HFFc6 (cell line): ENCODE data around the gene KPNA2. TPM values are rescaled to one million over a fixed set of nuclear protein-coding genes. Genes with fewer than 3 reads are reported as not detected.
"Not testable (repeated sequence)": the region's sequence is repeated elsewhere in the genome, so short reads cannot be mapped to it uniquely, and the experiment has no call there.

Experiments
- DNase-seq: peaks from one replicate; pipeline ENCODE4 v3.0.0-alpha.2; 2018
- H3K27ac Mint-ChIP-seq: 2 replicates; pipeline ENCODE4 v1.8.0; 2020; ENCODE audit warnings: mild to moderate bottlenecking, mixed read lengths
- H3K27me3 Mint-ChIP-seq: 2 replicates; pipeline ENCODE4 v1.8.0; 2021; ENCODE audit warnings: mild to moderate bottlenecking, moderate library complexity, mixed read lengths; ENCODE audit not compliant: insufficient read depth
- H3K36me3 Mint-ChIP-seq: 2 replicates; pipeline ENCODE4 v1.8.0; 2021; ENCODE audit warnings: low read depth, mixed read lengths
- H3K4me1 Mint-ChIP-seq: 2 replicates; pipeline ENCODE4 v1.8.0; 2020; ENCODE audit warnings: low read depth, mixed read lengths
- H3K4me3 Mint-ChIP-seq: 2 replicates; pipeline ENCODE4 v1.8.0; 2020; ENCODE audit warnings: mild to moderate bottlenecking, moderate library complexity, mixed read lengths
- H3K9me3 Mint-ChIP-seq: 2 replicates; pipeline ENCODE4 v1.8.0; 2020; ENCODE audit warnings: mild to moderate bottlenecking, mixed read lengths
- CTCF ChIP-seq: fragments of 200-600 bp; sonication (generic); IDR thresholded peaks from 2 replicates; pipeline ENCODE4 v1.5.0; 2021; ENCODE audit warnings: antibody characterized with exemption, mild to moderate bottlenecking
- total RNA-seq, 6 experiments: library from RNA; stranded (reverse); fragmentation: NEBNext Ultra II Directional; extraction: Animal tissue kit (Norgen Biotek cat#: 25700); gene quantifications; 2 replicates in 1 of 6; 3 replicates in 5 of 6; pipeline ENCODE4 v1.2.3, GENCODE V29; 2021

KPNA2 gene
- total RNA-seq, 6 experiments from 2014 or later = 152 to 296 (median 277) TPM

GRCh38 chr17:68016838-68017237, 18.7 kb upstream of the KPNA2 start:
- H3K9me3 Mint-ChIP-seq = no peaks in the 10 kb centered on the region
- peaks cover 8% of the 10 kb centered on the region for H3K27me3 Mint-ChIP-seq
- H3K36me3 Mint-ChIP-seq = no peaks in the 10 kb centered on the region
- no peak for DNase-seq
- H3K4me3 Mint-ChIP-seq = no peak overlapping the region
- no peak overlapping the region for H3K27ac Mint-ChIP-seq
- TF ChIP-seq CTCF = no peak
- peaks cover 13% of the 10 kb centered on the region for H3K4me1 Mint-ChIP-seq

GRCh38 chr17:68018493-68018892, 17.0 kb upstream of the KPNA2 start:
- H3K4me3 Mint-ChIP-seq, DNase-seq, H3K9me3 Mint-ChIP-seq, H3K36me3 Mint-ChIP-seq, H3K27ac Mint-ChIP-seq, H3K27me3 Mint-ChIP-seq: not testable (repeated sequence)
- peaks cover 13% of the 10 kb centered on the region for H3K4me1 Mint-ChIP-seq

- no peak for DNase-seq
- H3K36me3 Mint-ChIP-seq = no peaks in the 10 kb centered on the region
- TF ChIP-seq CTCF = no peak
- H3K27ac Mint-ChIP-seq = peak overlapping the region; percentile 59; the same call in 1 of the 2 replicates
- peaks cover 13% of the 10 kb centered on the region for H3K4me1 Mint-ChIP-seq
- no peaks in the 10 kb centered on the region for H3K9me3 Mint-ChIP-seq
- H3K4me3 Mint-ChIP-seq = peak overlapping the region; percentile 84; the same call in 1 of the 2 replicates
- H3K27me3 Mint-ChIP-seq = peaks cover 8% of the 10 kb centered on the region
Observed at GRCh38 chr17:68019336-68019674, 16.2 kb upstream of the KPNA2 start.

- peak overlapping the region; percentile 84 for H3K4me3 Mint-ChIP-seq
Observed at GRCh38 chr17:68019675-68020408, 15.7 kb upstream of the KPNA2 start.

GRCh38 chr17:68020409-68020756, 15.2 kb upstream of the KPNA2 start:
- H3K4me3 Mint-ChIP-seq = peak overlapping the region; percentile 84
- DNase-seq = no peak
- H3K9me3 Mint-ChIP-seq = no peaks in the 10 kb centered on the region
- H3K27ac Mint-ChIP-seq = peak overlapping the region; percentile 59
- no peak for TF ChIP-seq CTCF
- H3K36me3 Mint-ChIP-seq = no peaks in the 10 kb centered on the region
- peaks cover 8% of the 10 kb centered on the region for H3K27me3 Mint-ChIP-seq
- H3K4me1 Mint-ChIP-seq = peaks cover 13% of the 10 kb centered on the region

More at GRCh38 chr17:68019675-68020408, 15.7 kb upstream of the KPNA2 start:
- peaks cover 13% of the 10 kb centered on the region for H3K4me1 Mint-ChIP-seq
- H3K27me3 Mint-ChIP-seq = peaks cover 8% of the 10 kb centered on the region
- TF ChIP-seq CTCF = peak; percentile 78
- peak; percentile 94 for DNase-seq
- peak overlapping the region; percentile 59 for H3K27ac Mint-ChIP-seq
- no peaks in the 10 kb centered on the region for H3K36me3 Mint-ChIP-seq
- no peaks in the 10 kb centered on the region for H3K9me3 Mint-ChIP-seq

- Mint-ChIP-seq H3K27ac (peak overlapping the region; percentile 59), H3K4me1 (peaks cover 13% of the 10 kb centered on the region), H3K4me3 (peak overlapping the region; percentile 84)
- not testable (repeated sequence) for H3K27me3 Mint-ChIP-seq, H3K9me3 Mint-ChIP-seq, DNase-seq, H3K36me3 Mint-ChIP-seq
Observed at GRCh38 chr17:68020791-68021190, 14.7 kb upstream of the KPNA2 start.
